NCI-H460 (cell line): ENCODE measurements around the gene DSP. TPM values are rescaled to one million over a fixed set of nuclear protein-coding genes. Genes with fewer than 3 reads are reported as not detected.

Experiments used
- DNase-seq: peaks from one replicate; pipeline ENCODE4 v3.0.0-alpha.2; 2016; ENCODE audit warnings: low read depth; ENCODE audit errors: extremely low read depth
- polyA plus RNA-seq: library from polyadenylated mRNA; depleted of rRNA; stranded (reverse); fragments of >200 nt; gene quantifications from 2 replicates; pipeline ENCODE4 v1.2.3, GENCODE V29; 2014; cell fraction: nucleus; rRNA removed
- total RNA-seq: library from RNA; depleted of rRNA; stranded (reverse); fragments of >200 nt; shearing (Covaris generic); gene quantifications from 2 replicates; pipeline ENCODE4 v1.2.3, GENCODE V29; 2014; rRNA removed

Gene DSP
- total RNA-seq, result 0.07 and 0.12 TPM in 2 replicates
- 0.04 TPM in 1 of 2 replicates, not detected in the other for polyA plus RNA-seq

GRCh38 chr6:7541175-7542064, at the start of gene DSP:
DSP (plus strand) TSS chr6:7541671; CDS start chr6:7541916, 245 bp downstream.
- DNase-seq, result no peak

GRCh38 chr6:7493866-7494265, 47.6 kb upstream of the DSP start:
- DNase-seq, result no peak

- no peak for DNase-seq
Observed at GRCh38 chr6:7494638-7495037, 46.8 kb upstream of the DSP start.

- DNase-seq, result no peak
Observed at GRCh38 chr6:7496266-7496875, 45.1 kb upstream of the DSP start.

GRCh38 chr6:7500752-7501282, 40.7 kb upstream of the DSP start:
- DNase-seq, result no peak

GRCh38 chr6:7502743-7503142, 38.7 kb upstream of the DSP start:
- no peak for DNase-seq

GRCh38 chr6:7504041-7504440, 37.4 kb upstream of the DSP start:
- DNase-seq, result no peak

GRCh38 chr6:7505189-7505699, 36.2 kb upstream of the DSP start:
- no peak for DNase-seq

GRCh38 chr6:7507600-7507999, 33.9 kb upstream of the DSP start:
- DNase-seq, result no peak

- DNase-seq, result no peak
Observed at GRCh38 chr6:7512320-7512719, 29.2 kb upstream of the DSP start.

GRCh38 chr6:7513529-7513928, 27.9 kb upstream of the DSP start:
- DNase-seq, result no peak

GRCh38 chr6:7515363-7515762, 26.1 kb upstream of the DSP start:
- DNase-seq, result no peak

GRCh38 chr6:7518877-7519276, 22.6 kb upstream of the DSP start:
- DNase-seq, result no peak

GRCh38 chr6:7522873-7523272, 18.6 kb upstream of the DSP start:
- DNase-seq, result no peak

GRCh38 chr6:7523922-7524321, 17.5 kb upstream of the DSP start:
- DNase-seq, result no peak

GRCh38 chr6:7526755-7527154, 14.7 kb upstream of the DSP start:
- no peak for DNase-seq

GRCh38 chr6:7528565-7528964, 12.9 kb upstream of the DSP start:
- no peak for DNase-seq

GRCh38 chr6:7529141-7529540, 12.3 kb upstream of the DSP start:
- no peak for DNase-seq

GRCh38 chr6:7532232-7532631, 9.2 kb upstream of the DSP start:
- DNase-seq, result no peak

- DNase-seq, result no peak
Observed at GRCh38 chr6:7532821-7533220, 8.7 kb upstream of the DSP start.

GRCh38 chr6:7534192-7534591, 7.3 kb upstream of the DSP start:
- no peak for DNase-seq

- no peak for DNase-seq
Observed at GRCh38 chr6:7535498-7535897, 6.0 kb upstream of the DSP start.
